ENCODE measurements around the gene BPNT1.

- TF ChIP-seq POLR2A (IDR thresholded peaks at IDR 0.05): no peak
- no peak for TF ChIP-seq CTCF (IDR thresholded peaks at IDR 0.05)
Measured at GRCh38 chr1:220067269-220068204, 22.1 kb downstream of the BPNT1 start.
